ENCODE data around the gene POLR1C. TPM values are rescaled to one million over a fixed set of nuclear protein-coding genes. Genes with fewer than 3 reads are reported as not detected.

Gene POLR1C
- 24.2 and 27.9 TPM in 2 replicates for total RNA-seq

GRCh38 chr6:43516697-43517504 lies at the start of gene POLR1C, which contains the start of gene YIPF3:
Gene POLR1C (plus strand): TSS chr6:43517089. CDS start chr6:43517110, 21 bp downstream.
Gene YIPF3 (minus strand): TSS chr6:43516926. CDS start chr6:43516807, 119 bp downstream.

GRCh38 chr6:43477235-43478007 lies 39.5 kb upstream of the POLR1C start, which contains the start of gene TJAP1:
Gene TJAP1 (plus strand): TSS chr6:43477570. CDS start chr6:43499002, 21,432 bp downstream.

GRCh38 chr6:43509984-43510826 lies 6.7 kb upstream of the POLR1C start, which contains the start of gene LRRC73:
Gene LRRC73 (minus strand): TSS chr6:43510346. CDS start chr6:43509785, 561 bp downstream.

Other genes with a start within 250 kb of the POLR1C start
- not detected in 2 replicates for gene SLC22A7, start 218.8 kb upstream of the POLR1C start, total RNA-seq
- gene CRIP3, start 208.3 kb upstream of the POLR1C start, total RNA-seq: not detected in 2 replicates
- 5.4 and 6.2 TPM in 2 replicates for gene ZNF318, start 147.4 kb upstream of the POLR1C start, total RNA-seq
- 14.1 and 20.8 TPM in 2 replicates for gene ABCC10, start 89.5 kb upstream of the POLR1C start, total RNA-seq
- 1.0 and 1.5 TPM in 2 replicates for gene DLK2, start 61.5 kb upstream of the POLR1C start, total RNA-seq
- gene TJAP1, start 39.5 kb upstream of the POLR1C start, total RNA-seq: 18.5 and 20.4 TPM in 2 replicates
- gene LRRC73, start 6.7 kb upstream of the POLR1C start, total RNA-seq: under 0.01 and 0.15 TPM in 2 replicates
- 110 and 117 TPM in 2 replicates for gene YIPF3, start 163 bp upstream of the POLR1C start, total RNA-seq
- 15.2 and 15.5 TPM in 2 replicates for gene XPO5, start 58.9 kb downstream of the POLR1C start, total RNA-seq
- gene POLH, start 59.1 kb downstream of the POLR1C start, total RNA-seq: 18.3 and 19.2 TPM in 2 replicates
- 49.9 and 50.6 TPM in 2 replicates for gene GTPBP2, start 112.2 kb downstream of the POLR1C start, total RNA-seq
- 33.9 and 37.7 TPM in 2 replicates for gene MAD2L1BP, start 118.8 kb downstream of the POLR1C start, total RNA-seq
- gene RSPH9, start 127.9 kb downstream of the POLR1C start, total RNA-seq: 0.67 and 0.74 TPM in 2 replicates
- gene MRPS18A, start 170.7 kb downstream of the POLR1C start, total RNA-seq: 51.6 and 60.2 TPM in 2 replicates

All from bronchus fibroblast of lung (primary cell).